HCT116 (cell line): ENCODE results near the gene DENND6A.

Source experiments
- CTCF ChIP-seq, 3 experiments: fragments of 200-600 bp in 1 of 3; sonication (generic) in 1 of 3; IDR thresholded peaks in 2 of 3; conservative IDR thresholded peaks in 1 of 3; 2 replicates each; pipeline ENCODE4 v1.5.1; 2012 to 2017; ENCODE audit warnings: low read depth in 2 of 3, low read length in 2 of 3, antibody characterized with exemption in 1 of 3, borderline replicate concordance in 1 of 3, control low read depth in 1 of 3, mild to moderate bottlenecking in 1 of 3, mixed read lengths in 1 of 3, mixed run types in 1 of 3, moderate library complexity in 1 of 3; ENCODE audit not compliant: insufficient read depth in 1 of 3
- POLR2A ChIP-seq: IDR thresholded peaks from 2 replicates; pipeline ENCODE4 v1.7.0; 2011; ENCODE audit warnings: borderline replicate concordance; ENCODE audit not compliant: insufficient read depth, insufficient read length; ENCODE audit errors: extremely low read depth

- TF ChIP-seq CTCF (IDR thresholded peaks at IDR 0.05 in 2 of 3, conservative IDR thresholded peaks at IDR 0.05 in 1 of 3; ENCODE audit: borderline replicate concordance in 1 of 3, insufficient read depth in 1 of 3, low read depth in 2 of 3, low read length in 2 of 3) (no peak), POLR2A (no peak)
These were observed 22.3 kb downstream of the DENND6A start for GRCh38 chr3:57670543-57670942.
